Panc1 (cell line): ENCODE data around the gene UQCRH. TPM values are rescaled to one million over a fixed set of nuclear protein-coding genes. Genes with fewer than 3 reads are reported as not detected.

ENCODE experiments used
- ATAC-seq: fragments of 200-7000 bp; cut with Tn5 transposase; 2 replicates; pipeline ENCODE4 v1.9.1; 2020; ENCODE audit warnings: mild to moderate bottlenecking, moderate library complexity
- BruUV-seq: library from RNA; stranded (reverse); fragments of 400-500 nt; replicated peaks from 2 replicates; lab custom pipeline; 2021; lab: Mats Ljungman, UMichigan
- CTCF ChIA-PET: fragments of 300-600 bp; sonication (Branson Sonifier 250); formaldehyde crosslinking; loops from one replicate; lab custom pipeline; 2022; ENCODE audit warnings: antibody characterized with exemption; lab: Charles Lee
- POLR2A ChIA-PET: fragments of 300-600 bp; sonication (Branson Sonifier 250); formaldehyde crosslinking; loops from one replicate; lab custom pipeline; 2022; ENCODE audit warnings: antibody characterized with exemption; lab: Charles Lee
- DNase-seq: peaks from one replicate; pipeline ENCODE4 v3.0.0-alpha.2; 2010; ENCODE audit warnings: low read depth, low spot score
- H3K27ac ChIP-seq: 2 replicates; pipeline ENCODE4 v1.5.1; 2011; ENCODE audit warnings: mild to moderate bottlenecking, low read length, inconsistent platforms
- H3K27me3 ChIP-seq: fragments of 200-500 bp; sonication (Bioruptor generic); 2 replicates; pipeline ENCODE4 v1.6.0; 2014; ENCODE audit warnings: low read length, inconsistent platforms; ENCODE audit not compliant: control insufficient read depth, insufficient read depth
- H3K36me3 ChIP-seq: fragments of 200-500 bp; sonication (Bioruptor generic); 2 replicates; pipeline ENCODE4 v1.5.1; 2014; ENCODE audit warnings: inconsistent platforms, mild to moderate bottlenecking, low read length, moderate library complexity; ENCODE audit not compliant: control insufficient read depth, insufficient read depth
- H3K4me1 ChIP-seq: 2 replicates; pipeline ENCODE4 v1.5.1; 2011; ENCODE audit warnings: inconsistent platforms, mild to moderate bottlenecking, low read length, moderate library complexity; ENCODE audit not compliant: control insufficient read depth, insufficient read depth
- H3K4me3 ChIP-seq, 2 experiments: 2 replicates each; pipeline ENCODE4 v1.5.1; 2011 to 2012; ENCODE audit warnings: low read depth in 2 of 2, low read length in 2 of 2, mild to moderate bottlenecking in 2 of 2, inconsistent platforms in 1 of 2, moderate library complexity in 1 of 2
- H3K9me3 ChIP-seq: fragments of 200-500 bp; sonication (Bioruptor generic); 2 replicates; pipeline ENCODE4 v1.5.1; 2014; ENCODE audit warnings: low read depth, mild to moderate bottlenecking, inconsistent platforms, low read length, moderate library complexity; ENCODE audit not compliant: control insufficient read depth, insufficient read depth
- POLR2AphosphoS5 ChIP-seq: IDR thresholded peaks from 2 replicates; pipeline ENCODE4 v1.6.1; 2012; ENCODE audit warnings: mild to moderate bottlenecking, low read depth, low read length, moderate library complexity
- SIN3A ChIP-seq: IDR thresholded peaks from 2 replicates; pipeline ENCODE4 v1.6.1; 2012; ENCODE audit warnings: low read depth, mild to moderate bottlenecking, low read length, moderate library complexity, borderline replicate concordance; ENCODE audit not compliant: insufficient read depth
- TCF7L2 ChIP-seq: IDR thresholded peaks from 2 replicates; pipeline ENCODE4 v1.6.1; 2011; ENCODE audit warnings: mild to moderate bottlenecking, low read depth, low read length, inconsistent platforms
- in situ Hi-C: cut with HindIII; loops from 2 replicates; pipeline ENCODE4 v1.10.0; 2016; ENCODE audit warnings: low sequenced_read_pairs, low pct_unique_long_range_greater_than_20kb
- intact Hi-C: fragments of 100-400 bp; cut with micrococcal nuclease; formaldehyde crosslinking; loops from one replicate; pipeline ENCODE4 v1.10.0; 2022; ENCODE audit not compliant: unreplicated experiment
- total RNA-seq: library from RNA; stranded (reverse); gene quantifications from one replicate; pipeline ENCODE4 v1.2.1, GENCODE V29; 2021; ENCODE audit not compliant: unreplicated experiment
- TF ChIP-seq, protein P1 (sequence below), 2 experiments: IDR thresholded peaks; 2 replicates each; pipeline ENCODE4 v1.6.1; 2011 to 2012; ENCODE audit warnings: low read depth in 2 of 2, control low read depth in 1 of 2, low read length in 1 of 2, mild to moderate bottlenecking in 1 of 2, moderate library complexity in 1 of 2; ENCODE audit not compliant: insufficient read depth in 1 of 2
- TF ChIP-seq, protein P2 (sequence below): fragments of 450-650 bp; IDR thresholded peaks from 2 replicates; pipeline ENCODE4 v1.5.1; 2017; ENCODE audit warnings: mild to moderate bottlenecking

The UQCRH gene
- total RNA-seq, 1 experiment from 2014 or later: 498 TPM

DNA sequence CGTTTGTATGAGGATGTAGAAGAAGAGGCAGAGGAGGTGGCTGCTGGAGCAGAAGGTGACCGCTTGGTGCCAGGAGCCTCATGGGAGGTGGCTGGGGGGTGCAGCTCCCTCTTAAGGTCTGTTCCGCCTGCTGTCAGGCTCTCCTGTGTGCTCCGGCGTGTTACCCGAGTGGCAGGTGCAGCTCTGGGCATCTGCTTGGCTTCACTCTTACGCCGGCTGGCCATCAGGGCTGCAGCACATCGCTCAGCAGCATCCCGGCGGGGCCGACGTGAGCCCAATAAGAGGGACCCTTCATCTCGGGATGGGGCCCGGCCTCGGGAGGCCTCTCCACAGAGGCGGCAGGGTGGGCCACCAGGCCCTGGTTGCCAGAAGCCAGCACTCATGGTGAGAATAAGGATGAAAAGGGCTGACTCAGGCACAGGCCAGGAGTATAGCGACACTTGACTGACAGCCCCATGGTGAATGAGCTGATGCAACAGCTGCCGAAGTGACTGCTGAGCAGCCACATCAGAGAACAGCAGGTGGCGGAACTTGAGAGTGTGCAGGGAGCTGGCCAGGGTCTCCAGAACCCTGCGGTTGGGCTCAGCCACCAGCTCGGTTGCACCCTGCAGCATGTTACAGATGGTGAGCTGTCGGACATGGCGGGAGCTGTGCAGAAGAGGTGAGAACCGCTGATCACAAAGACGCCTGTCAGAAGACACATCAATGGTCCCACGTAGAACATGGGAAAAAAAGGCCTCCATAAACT is 17.6 kb upstream of the UQCRH start:
- DNase-seq (no peak), ATAC-seq (no peak; the same call in 1 of the 2 replicates)
- POLR2A ChIA-PET: no interaction called here
- BruUV-seq: no TSS peak
- H3K9me3 ChIP-seq: no peaks in the 10 kb centered on the region
- TF ChIP-seq POLR2AphosphoS5 (no peak; the same call in 1 of the 2 replicates), SIN3A (no peak), TCF7L2 (no peak)
- TF ChIP-seq, protein P1, sequence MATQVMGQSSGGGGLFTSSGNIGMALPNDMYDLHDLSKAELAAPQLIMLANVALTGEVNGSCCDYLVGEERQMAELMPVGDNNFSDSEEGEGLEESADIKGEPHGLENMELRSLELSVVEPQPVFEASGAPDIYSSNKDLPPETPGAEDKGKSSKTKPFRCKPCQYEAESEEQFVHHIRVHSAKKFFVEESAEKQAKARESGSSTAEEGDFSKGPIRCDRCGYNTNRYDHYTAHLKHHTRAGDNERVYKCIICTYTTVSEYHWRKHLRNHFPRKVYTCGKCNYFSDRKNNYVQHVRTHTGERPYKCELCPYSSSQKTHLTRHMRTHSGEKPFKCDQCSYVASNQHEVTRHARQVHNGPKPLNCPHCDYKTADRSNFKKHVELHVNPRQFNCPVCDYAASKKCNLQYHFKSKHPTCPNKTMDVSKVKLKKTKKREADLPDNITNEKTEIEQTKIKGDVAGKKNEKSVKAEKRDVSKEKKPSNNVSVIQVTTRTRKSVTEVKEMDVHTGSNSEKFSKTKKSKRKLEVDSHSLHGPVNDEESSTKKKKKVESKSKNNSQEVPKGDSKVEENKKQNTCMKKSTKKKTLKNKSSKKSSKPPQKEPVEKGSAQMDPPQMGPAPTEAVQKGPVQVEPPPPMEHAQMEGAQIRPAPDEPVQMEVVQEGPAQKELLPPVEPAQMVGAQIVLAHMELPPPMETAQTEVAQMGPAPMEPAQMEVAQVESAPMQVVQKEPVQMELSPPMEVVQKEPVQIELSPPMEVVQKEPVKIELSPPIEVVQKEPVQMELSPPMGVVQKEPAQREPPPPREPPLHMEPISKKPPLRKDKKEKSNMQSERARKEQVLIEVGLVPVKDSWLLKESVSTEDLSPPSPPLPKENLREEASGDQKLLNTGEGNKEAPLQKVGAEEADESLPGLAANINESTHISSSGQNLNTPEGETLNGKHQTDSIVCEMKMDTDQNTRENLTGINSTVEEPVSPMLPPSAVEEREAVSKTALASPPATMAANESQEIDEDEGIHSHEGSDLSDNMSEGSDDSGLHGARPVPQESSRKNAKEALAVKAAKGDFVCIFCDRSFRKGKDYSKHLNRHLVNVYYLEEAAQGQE (IDR thresholded peaks at IDR 0.05; ENCODE audit: insufficient read depth in 1 of 2, low read depth in 2 of 2, low read length in 1 of 2): no peak
- TF ChIP-seq, protein P2, sequence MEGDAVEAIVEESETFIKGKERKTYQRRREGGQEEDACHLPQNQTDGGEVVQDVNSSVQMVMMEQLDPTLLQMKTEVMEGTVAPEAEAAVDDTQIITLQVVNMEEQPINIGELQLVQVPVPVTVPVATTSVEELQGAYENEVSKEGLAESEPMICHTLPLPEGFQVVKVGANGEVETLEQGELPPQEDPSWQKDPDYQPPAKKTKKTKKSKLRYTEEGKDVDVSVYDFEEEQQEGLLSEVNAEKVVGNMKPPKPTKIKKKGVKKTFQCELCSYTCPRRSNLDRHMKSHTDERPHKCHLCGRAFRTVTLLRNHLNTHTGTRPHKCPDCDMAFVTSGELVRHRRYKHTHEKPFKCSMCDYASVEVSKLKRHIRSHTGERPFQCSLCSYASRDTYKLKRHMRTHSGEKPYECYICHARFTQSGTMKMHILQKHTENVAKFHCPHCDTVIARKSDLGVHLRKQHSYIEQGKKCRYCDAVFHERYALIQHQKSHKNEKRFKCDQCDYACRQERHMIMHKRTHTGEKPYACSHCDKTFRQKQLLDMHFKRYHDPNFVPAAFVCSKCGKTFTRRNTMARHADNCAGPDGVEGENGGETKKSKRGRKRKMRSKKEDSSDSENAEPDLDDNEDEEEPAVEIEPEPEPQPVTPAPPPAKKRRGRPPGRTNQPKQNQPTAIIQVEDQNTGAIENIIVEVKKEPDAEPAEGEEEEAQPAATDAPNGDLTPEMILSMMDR: no peak
- CTCF ChIA-PET: interaction anchor here (0.6 kb wide), 2 partner anchors 41 to 160 kb away, joined by 3 to 7 read pairs; no protein-coding TSS in a partner anchor
- no peaks in the 10 kb centered on the region for H3K27me3 ChIP-seq
- peaks cover 3% of the 10 kb centered on the region for H3K36me3 ChIP-seq
- no peaks in the 10 kb centered on the region for H3K4me1 ChIP-seq
- in situ Hi-C loops: no loop called here
- intact Hi-C loops: no loop called here
- no peak overlapping the region for H3K27ac ChIP-seq
- H3K4me3 ChIP-seq: no peak overlapping the region

DNA sequence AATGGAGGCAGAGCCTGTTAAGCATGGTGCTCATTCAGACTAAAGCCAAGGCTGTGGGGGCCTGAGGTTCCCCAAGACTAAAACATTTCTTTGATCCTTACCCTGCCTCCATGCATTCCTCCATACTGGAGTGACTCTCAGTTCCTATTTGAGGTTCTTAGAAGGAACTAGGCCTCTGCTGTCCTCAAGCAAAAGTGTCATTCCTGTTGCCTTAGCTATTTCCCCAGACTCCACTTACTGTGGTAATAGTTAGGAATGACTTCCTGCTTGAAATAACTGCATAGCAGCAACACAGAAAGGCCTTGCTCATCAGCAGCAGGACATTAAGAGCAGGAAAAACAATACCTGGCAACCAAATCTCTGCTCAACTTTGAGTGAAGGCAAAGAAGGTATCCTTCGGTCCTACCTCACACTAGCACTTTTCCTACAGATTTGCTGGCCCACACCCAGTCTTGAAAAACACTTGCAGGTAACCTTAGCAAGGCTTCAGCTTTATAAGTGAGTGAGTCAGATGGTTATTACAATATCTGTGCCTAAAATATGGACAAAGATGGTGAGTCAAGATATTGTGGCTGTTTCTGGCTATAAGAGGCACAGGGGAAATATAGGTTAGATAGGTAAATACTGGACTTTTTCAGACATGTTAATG is 14.9 kb upstream of the UQCRH start:
- no TSS peak for BruUV-seq
- in situ Hi-C loops: no loop called here
- intact Hi-C loops: no loop called here
- ChIA-PET CTCF (no interaction called here), POLR2A (no interaction called here)
- ATAC-seq (no peak), DNase-seq (no peak)
- no peaks in the 10 kb centered on the region for H3K4me1 ChIP-seq
- no peaks in the 10 kb centered on the region for H3K9me3 ChIP-seq
- H3K36me3 ChIP-seq: peaks cover 3% of the 10 kb centered on the region
- no peak overlapping the region for H3K27ac ChIP-seq
- H3K4me3 ChIP-seq: no peak overlapping the region
- TF ChIP-seq SIN3A: no peak
- no peak for TF ChIP-seq TCF7L2
- TF ChIP-seq POLR2AphosphoS5: peak; percentile 13
- TF ChIP-seq, protein P2: no peak
- TF ChIP-seq, protein P1 (IDR thresholded peaks at IDR 0.05; ENCODE audit: insufficient read depth in 1 of 2, low read depth in 2 of 2, low read length in 1 of 2): no peak
- no peaks in the 10 kb centered on the region for H3K27me3 ChIP-seq
